Sigmoid colon (tissue), 7 donors: Measurements from ENCODE around the gene GMDS. TPM values are rescaled to one million over a fixed set of nuclear protein-coding genes. Genes with fewer than 3 reads are reported as not detected.

ENCODE experiments used
- DNase-seq: peaks from one replicate; pipeline ENCODE4 v3.0.0-alpha.2; 2019
- H3K27ac ChIP-seq, 4 donors: fragments of 200-600 bp; sonication (generic); one replicate each; pipeline ENCODE4 v1.5.1; 2016 to 2019; ENCODE audit warnings: mild to moderate bottlenecking in 1 of 4
- H3K27me3 ChIP-seq, 3 donors: fragments of 200-600 bp; sonication (generic); one replicate each; pipeline ENCODE4 v1.5.1; 2019; ENCODE audit warnings: mild to moderate bottlenecking in 1 of 3
- H3K36me3 ChIP-seq, 4 donors: fragments of 200-600 bp; sonication (generic); one replicate each; pipeline ENCODE4 v1.5.1; 2016 to 2019
- H3K4me1 ChIP-seq, 4 donors: fragments of 200-600 bp; sonication (generic); one replicate each; pipeline ENCODE4 v1.5.1; 2017 to 2019
- H3K4me3 ChIP-seq, 4 donors: fragments of 200-600 bp; sonication (generic); one replicate each; pipeline ENCODE4 v1.5.1; 2017 to 2019; ENCODE audit warnings: mild to moderate bottlenecking in 2 of 4, moderate library complexity in 1 of 4
- H3K9me3 ChIP-seq, 4 donors: fragments of 200-600 bp in 3 of 4; sonication (generic) in 3 of 4; one replicate each; pipeline versions ENCODE4 v1.5.1 to v1.6.1; 2013 to 2019
- CTCF ChIP-seq, 4 experiments: fragments of 450-650 bp in 3 of 4; fragments of 200-600 bp in 1 of 4; IDR thresholded peaks; one replicate each; pipeline ENCODE4 v1.5.1; 2016 to 2019; ENCODE audit warnings: antibody characterized with exemption in 4 of 4, mild to moderate bottlenecking in 3 of 4, moderate library complexity in 2 of 4
- EP300 ChIP-seq, 4 donors: sonication (generic); formaldehyde crosslinking; IDR thresholded peaks; one replicate each; pipeline ENCODE4 v1.6.1; 2017; ENCODE audit warnings: antibody characterized with exemption in 4 of 4
- POLR2A ChIP-seq, 2 donors: fragments of 450-650 bp; IDR thresholded peaks; one replicate each; pipeline ENCODE4 v1.6.1; 2016; ENCODE audit warnings: antibody characterized with exemption in 2 of 2, mild to moderate bottlenecking in 2 of 2, moderate library complexity in 2 of 2
- POLR2AphosphoS5 ChIP-seq, 4 donors: sonication (generic); formaldehyde crosslinking; IDR thresholded peaks; one replicate each; pipeline ENCODE4 v1.6.1; 2017; ENCODE audit warnings: antibody characterized with exemption in 4 of 4
- whole genome bisulfite sequencing, 2 donors: extraction: QIAGEN DNeasy Blood & Tissue Kit; methylation state at CpG; one replicate each; pipeline ENCODE4 v1.1.7; 2013; 5-methylcytosine and 5-hydroxymethylcytosine counted together
- intact Hi-C: fragments of 100-400 bp; cut with DNase I; formaldehyde crosslinking; loops from one replicate; pipeline ENCODE4 v1.15.1; 2023
- polyA plus RNA-seq, 3 donors: library from polyadenylated mRNA; stranded (reverse); fragments of 200-250 nt; gene quantifications; one replicate each; pipeline ENCODE4 v1.2.3, GENCODE V29; 2013
- total RNA-seq, 4 donors: library from RNA; depleted of rRNA; stranded (reverse); fragments of >200 nt; gene quantifications; one replicate each; pipeline ENCODE4 v1.1.0, GENCODE V29; 2016
- donor health status: healthy with polysubstance abuse.
- donor health status: Bipolar disorder and iron deficiency.
- donor health status: healthy.

Gene GMDS
- total and polyA plus RNA-seq, 7 donors: 3.1 to 173 (median 9.4) TPM

- no peaks in the 10 kb centered on the region for H3K27me3 ChIP-seq
- 91 to 95% methylated on average over 1 of the region's 1 CpG for WGBS, 2 donors
- no peaks in the 10 kb centered on the region for H3K4me1 ChIP-seq
- H3K4me3 ChIP-seq: no peak overlapping the region
- no peak overlapping the region for H3K27ac ChIP-seq
- no peaks in the 10 kb centered on the region for H3K9me3 ChIP-seq
- TF ChIP-seq CTCF (IDR thresholded peaks at IDR 0.05) (no peak), EP300 (IDR thresholded peaks at IDR 0.05) (no peak), POLR2AphosphoS5 (IDR thresholded peaks at IDR 0.05) (no peak), POLR2A (IDR thresholded peaks at IDR 0.05) (no peak)
- intact Hi-C loops: no loop called here
- DNase-seq: no peak
- no peaks in the 10 kb centered on the region for H3K36me3 ChIP-seq
Measured at GRCh38 chr6:2055143-2055542, 190.3 kb downstream of the GMDS start.

- H3K9me3 ChIP-seq: no peaks in the 10 kb centered on the region
- H3K36me3 ChIP-seq: no peaks in the 10 kb centered on the region
- H3K4me1 ChIP-seq: no peaks in the 10 kb centered on the region
- 82 to 86% methylated on average over 4 of the region's 4 CpGs for WGBS, 2 donors
- no peak overlapping the region for H3K27ac ChIP-seq
- H3K27me3 ChIP-seq: no peaks in the 10 kb centered on the region
- intact Hi-C loops: no loop called here
- TF ChIP-seq CTCF (IDR thresholded peaks at IDR 0.05) (no peak), EP300 (IDR thresholded peaks at IDR 0.05) (no peak), POLR2A (IDR thresholded peaks at IDR 0.05) (no peak), POLR2AphosphoS5 (IDR thresholded peaks at IDR 0.05) (no peak)
- DNase-seq: no peak
- no peak overlapping the region for H3K4me3 ChIP-seq
Measured at GRCh38 chr6:2054516-2055067, 190.8 kb downstream of the GMDS start.

- Histone ChIP-seq H3K27ac (no peak overlapping the region), H3K4me1 (no peaks in the 10 kb centered on the region), H3K27me3 (no peaks in the 10 kb centered on the region), H3K36me3 (no peaks in the 10 kb centered on the region), H3K4me3 (no peak overlapping the region), H3K9me3 (no peaks in the 10 kb centered on the region)
- intact Hi-C loops: no loop called here
- no peak for DNase-seq
- TF ChIP-seq CTCF (IDR thresholded peaks at IDR 0.05): no peak
- no peak for TF ChIP-seq EP300 (IDR thresholded peaks at IDR 0.05)
- TF ChIP-seq POLR2AphosphoS5 (IDR thresholded peaks at IDR 0.05): no peak
- no peak for TF ChIP-seq POLR2A (IDR thresholded peaks at IDR 0.05)
Measured at GRCh38 chr6:2053691-2054090, 191.7 kb downstream of the GMDS start.

GRCh38 chr6:2047855-2048254, 197.6 kb downstream of the GMDS start:
- Histone ChIP-seq H3K9me3 (peaks cover 0 to 2% (median 0%) of the 10 kb centered on the region in 4 donors), H3K4me1 (no peaks in the 10 kb centered on the region), H3K4me3 (no peak overlapping the region), H3K36me3 (no peaks in the 10 kb centered on the region), H3K27me3 (no peaks in the 10 kb centered on the region), H3K27ac (no peak overlapping the region)
- TF ChIP-seq POLR2AphosphoS5 (IDR thresholded peaks at IDR 0.05) (no peak), POLR2A (IDR thresholded peaks at IDR 0.05) (no peak), EP300 (IDR thresholded peaks at IDR 0.05) (no peak), CTCF (IDR thresholded peaks at IDR 0.05) (no peak)
- no peak for DNase-seq
- 47 to 66% methylated on average over 2 of the region's 2 CpGs for WGBS, 2 donors
- intact Hi-C loops: no loop called here

- DNase-seq: no peak
- H3K27me3 ChIP-seq: no peaks in the 10 kb centered on the region
- intact Hi-C loops: no loop called here
- no peak overlapping the region for H3K27ac ChIP-seq
- TF ChIP-seq POLR2A (IDR thresholded peaks at IDR 0.05): no peak
- no peak for TF ChIP-seq CTCF (IDR thresholded peaks at IDR 0.05)
- TF ChIP-seq POLR2AphosphoS5 (IDR thresholded peaks at IDR 0.05): no peak
- no peak for TF ChIP-seq EP300 (IDR thresholded peaks at IDR 0.05)
- no peaks in the 10 kb centered on the region for H3K36me3 ChIP-seq
- H3K4me1 ChIP-seq: no peaks in the 10 kb centered on the region
- H3K4me3 ChIP-seq: no peak overlapping the region
- 97 to 98% methylated on average over 4 of the region's 4 CpGs for WGBS, 2 donors
- H3K9me3 ChIP-seq: peaks cover 0 to 2% (median 0%) of the 10 kb centered on the region in 4 donors
Measured at GRCh38 chr6:2044192-2044591, 201.2 kb downstream of the GMDS start.
